Parathyroid adenoma (tissue), 2 donors: ENCODE measurements around the gene FICD.

Source experiments
- H2AFZ ChIP-seq: fragments of 300-600 bp; sonication (generic); one replicate; pipeline ENCODE4 v1.7.0; 2017; ENCODE audit warnings: antibody characterized with exemption, mild to moderate bottlenecking
- H3K27ac ChIP-seq: fragments of 300-600 bp; sonication (generic); one replicate; pipeline ENCODE4 v1.7.0; 2017
- H3K27me3 ChIP-seq: fragments of 300-600 bp; sonication (generic); one replicate; pipeline ENCODE4 v1.7.0; 2017; ENCODE audit warnings: low read length; ENCODE audit not compliant: control insufficient read depth, insufficient read depth
- H3K36me3 ChIP-seq: fragments of 300-600 bp; sonication (generic); one replicate; pipeline ENCODE4 v1.7.0; 2017; ENCODE audit warnings: low read length; ENCODE audit not compliant: control insufficient read depth, insufficient read depth
- H3K4me1 ChIP-seq: fragments of 300-600 bp; sonication (generic); one replicate; pipeline ENCODE4 v1.7.0; 2017; ENCODE audit warnings: control low read depth
- H3K4me2 ChIP-seq: fragments of 300-600 bp; sonication (generic); one replicate; pipeline ENCODE4 v1.7.0; 2017; ENCODE audit warnings: low read length
- H3K4me3 ChIP-seq: fragments of 300-600 bp; sonication (generic); one replicate; pipeline ENCODE4 v1.7.0; 2017; ENCODE audit warnings: low read depth, low read length
- H3K79me2 ChIP-seq: fragments of 300-600 bp; sonication (generic); one replicate; pipeline ENCODE4 v1.7.0; 2017; ENCODE audit warnings: control low read depth
- H3K9ac ChIP-seq: fragments of 300-600 bp; sonication (generic); one replicate; pipeline ENCODE4 v1.7.0; 2017; ENCODE audit warnings: mild to moderate bottlenecking
- H3K9me3 ChIP-seq: fragments of 300-600 bp; sonication (generic); one replicate; pipeline ENCODE4 v1.7.0; 2017; ENCODE audit warnings: low read length; ENCODE audit not compliant: control insufficient read depth
- CTCF ChIP-seq: fragments of 300-600 bp; sonication (generic); IDR thresholded peaks from one replicate; pipeline ENCODE4 v1.7.0; 2017; ENCODE audit warnings: antibody characterized with exemption, mild to moderate bottlenecking
- donor health status: primary hyperparathyroidism.

Gene FICD

GRCh38 chr12:108566452-108566851 lies 51.4 kb downstream of the FICD start:
- H3K9ac ChIP-seq, result no peak overlapping the region
- no peaks in the 10 kb centered on the region for H3K36me3 ChIP-seq
- no peaks in the 10 kb centered on the region for H3K9me3 ChIP-seq
- no peaks in the 10 kb centered on the region for H3K27me3 ChIP-seq
- H3K4me1 ChIP-seq, result peaks cover 3% of the 10 kb centered on the region
- no peak overlapping the region for H3K4me2 ChIP-seq
- TF ChIP-seq CTCF, result no peak
- H2AFZ ChIP-seq, result no peak overlapping the region
- H3K4me3 ChIP-seq, result no peak overlapping the region
- no peak overlapping the region for H3K27ac ChIP-seq
- H3K79me2 ChIP-seq, result no peaks in the 10 kb centered on the region

- Histone ChIP-seq H3K4me3 (no peak overlapping the region), H3K79me2 (no peaks in the 10 kb centered on the region), H3K9ac (no peak overlapping the region), H3K4me2 (no peak overlapping the region), H3K9me3 (no peaks in the 10 kb centered on the region), H3K27ac (no peak overlapping the region), H3K27me3 (no peaks in the 10 kb centered on the region), H2AFZ (no peak overlapping the region), H3K4me1 (peaks cover 3% of the 10 kb centered on the region), H3K36me3 (no peaks in the 10 kb centered on the region)
- TF ChIP-seq CTCF, result no peak
Measured at GRCh38 chr12:108567406-108568337, 52.6 kb downstream of the FICD start.

- H3K4me3 ChIP-seq, result no peak overlapping the region
- no peaks in the 10 kb centered on the region for H3K79me2 ChIP-seq
- H3K4me1 ChIP-seq, result peaks cover 3% of the 10 kb centered on the region
- no peak overlapping the region for H3K9ac ChIP-seq
- H3K27me3 ChIP-seq, result no peaks in the 10 kb centered on the region
- no peak for TF ChIP-seq CTCF
- H2AFZ ChIP-seq, result no peak overlapping the region
- no peaks in the 10 kb centered on the region for H3K36me3 ChIP-seq
- H3K9me3 ChIP-seq, result no peaks in the 10 kb centered on the region
- no peak overlapping the region for H3K4me2 ChIP-seq
- no peak overlapping the region for H3K27ac ChIP-seq
Measured at GRCh38 chr12:108568338-108569154, 53.5 kb downstream of the FICD start.
